ENCODE results near the gene GRID2.

DNA sequence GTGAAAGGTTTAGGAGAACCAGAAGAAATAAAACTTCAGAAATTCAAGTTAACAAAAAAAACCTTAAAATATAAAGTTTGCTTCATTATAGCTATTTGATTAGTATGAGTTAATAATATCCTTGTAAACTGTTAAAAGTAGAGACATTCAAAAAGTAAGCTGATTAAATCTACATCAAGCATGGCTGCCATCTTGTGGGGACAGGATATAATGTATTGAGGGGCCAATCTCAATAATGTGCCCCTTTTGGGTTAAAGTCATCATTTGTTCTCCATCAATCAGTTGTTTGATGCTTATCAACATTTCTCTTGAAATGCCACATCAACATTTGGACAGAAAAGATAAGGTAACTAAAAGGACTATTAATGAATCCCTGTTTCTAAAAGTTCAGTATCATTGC lies 4.6 kb upstream of the GRID2 start:
- TF ChIP-seq, protein P1, sequence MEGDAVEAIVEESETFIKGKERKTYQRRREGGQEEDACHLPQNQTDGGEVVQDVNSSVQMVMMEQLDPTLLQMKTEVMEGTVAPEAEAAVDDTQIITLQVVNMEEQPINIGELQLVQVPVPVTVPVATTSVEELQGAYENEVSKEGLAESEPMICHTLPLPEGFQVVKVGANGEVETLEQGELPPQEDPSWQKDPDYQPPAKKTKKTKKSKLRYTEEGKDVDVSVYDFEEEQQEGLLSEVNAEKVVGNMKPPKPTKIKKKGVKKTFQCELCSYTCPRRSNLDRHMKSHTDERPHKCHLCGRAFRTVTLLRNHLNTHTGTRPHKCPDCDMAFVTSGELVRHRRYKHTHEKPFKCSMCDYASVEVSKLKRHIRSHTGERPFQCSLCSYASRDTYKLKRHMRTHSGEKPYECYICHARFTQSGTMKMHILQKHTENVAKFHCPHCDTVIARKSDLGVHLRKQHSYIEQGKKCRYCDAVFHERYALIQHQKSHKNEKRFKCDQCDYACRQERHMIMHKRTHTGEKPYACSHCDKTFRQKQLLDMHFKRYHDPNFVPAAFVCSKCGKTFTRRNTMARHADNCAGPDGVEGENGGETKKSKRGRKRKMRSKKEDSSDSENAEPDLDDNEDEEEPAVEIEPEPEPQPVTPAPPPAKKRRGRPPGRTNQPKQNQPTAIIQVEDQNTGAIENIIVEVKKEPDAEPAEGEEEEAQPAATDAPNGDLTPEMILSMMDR (IDR thresholded peaks at IDR 0.05), result no peak
- TF ChIP-seq POLR2A (IDR thresholded peaks at IDR 0.05), result no peak
